Activated CD4-positive, alpha-beta T cell treated with anti-CD3 and anti-CD28 coated beads, Interleukin-10, Interleukin-2, amounts not matched to agents 100 ng/mL and 50 ng/mL, durations not matched to agents 16 hours and 8 hours (primary cell): ENCODE measurements around the gene ATXN7.
A peak's percentile ranks its signal among the peaks of the same experiment; 100 is the strongest.

Experiments used
- DNase-seq: peaks from one replicate; pipeline ENCODE4 v3.0.0-alpha.2; 2020

ATXN7 gene

GRCh38 chr3:63867225-63867624, 3.6 kb downstream of the ATXN7 start:
- DNase-seq: no peak

- DNase-seq: no peak
Measured at GRCh38 chr3:63869940-63870614, 6.4 kb downstream of the ATXN7 start.

- no peak for DNase-seq
Measured at GRCh38 chr3:63870615-63871005, 6.9 kb downstream of the ATXN7 start.

- no peak for DNase-seq
Measured at GRCh38 chr3:63872135-63872924, 8.7 kb downstream of the ATXN7 start.

GRCh38 chr3:63874769-63875168, 11.1 kb downstream of the ATXN7 start:
- no peak for DNase-seq

- DNase-seq: no peak
Measured at GRCh38 chr3:63875510-63875909, 11.8 kb downstream of the ATXN7 start.

DNA sequence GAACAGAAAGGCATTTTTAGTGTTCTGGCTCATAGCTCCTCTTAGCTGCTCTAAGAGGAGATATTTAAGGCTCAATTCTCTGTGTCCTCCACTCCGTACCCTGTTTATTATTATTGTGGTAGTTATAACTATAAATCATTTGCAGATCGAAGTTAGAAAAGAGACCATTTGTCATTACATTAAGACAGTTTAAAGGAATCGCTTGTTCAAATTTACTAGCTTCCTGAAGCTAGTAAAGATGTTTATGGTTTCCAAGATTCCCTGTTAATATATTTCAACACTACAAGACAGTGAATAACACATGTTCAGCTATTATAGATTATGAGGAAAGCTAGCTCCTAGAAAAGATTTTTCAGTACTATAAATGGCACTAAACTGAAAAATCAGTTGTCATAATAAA, 12.6 kb downstream of the ATXN7 start:
- DNase-seq: no peak

GRCh38 chr3:63877737-63878393, 14.2 kb downstream of the ATXN7 start:
- DNase-seq: no peak

GRCh38 chr3:63878394-63879060, 14.9 kb downstream of the ATXN7 start:
- DNase-seq: no peak

DNA sequence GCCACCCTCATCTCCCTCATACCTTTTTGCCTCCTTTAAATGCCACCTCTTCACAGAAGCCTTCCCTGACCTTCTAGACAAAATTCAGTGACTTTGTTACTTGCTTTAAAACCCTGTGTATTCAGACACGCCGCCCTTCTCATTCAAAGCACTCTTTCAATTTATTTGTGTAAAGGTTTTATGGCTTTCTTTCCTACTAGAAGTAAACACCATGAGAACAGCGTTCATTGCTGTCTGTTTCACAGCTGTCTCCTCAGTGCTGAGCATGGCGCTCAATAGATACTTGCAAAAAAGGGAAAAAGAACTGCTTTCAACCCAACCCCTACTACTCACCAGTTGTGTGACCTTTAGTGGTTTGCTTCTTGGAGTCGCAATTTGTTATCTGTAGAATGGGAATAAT, 17.0 kb downstream of the ATXN7 start:
- no peak for DNase-seq

DNA sequence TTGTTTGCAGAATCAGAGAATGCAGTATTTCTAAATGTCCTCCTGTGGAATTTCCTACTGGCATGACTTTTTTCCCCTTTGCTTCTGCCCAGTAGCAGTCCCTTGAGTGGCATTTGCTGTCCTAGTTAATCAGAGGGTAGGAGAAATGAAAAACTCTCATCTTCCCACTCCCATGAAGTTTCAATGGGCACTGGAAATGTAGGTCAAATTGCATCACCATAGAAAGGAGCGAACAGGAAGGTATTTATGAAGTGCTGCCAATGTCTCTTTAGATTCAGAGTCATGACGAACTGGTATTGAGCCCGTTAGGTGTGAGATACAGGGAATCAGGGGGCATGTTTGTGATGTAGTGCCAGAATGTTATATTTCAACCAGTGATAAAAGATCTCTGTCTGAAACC, 23.2 kb downstream of the ATXN7 start:
- no peak for DNase-seq

DNA sequence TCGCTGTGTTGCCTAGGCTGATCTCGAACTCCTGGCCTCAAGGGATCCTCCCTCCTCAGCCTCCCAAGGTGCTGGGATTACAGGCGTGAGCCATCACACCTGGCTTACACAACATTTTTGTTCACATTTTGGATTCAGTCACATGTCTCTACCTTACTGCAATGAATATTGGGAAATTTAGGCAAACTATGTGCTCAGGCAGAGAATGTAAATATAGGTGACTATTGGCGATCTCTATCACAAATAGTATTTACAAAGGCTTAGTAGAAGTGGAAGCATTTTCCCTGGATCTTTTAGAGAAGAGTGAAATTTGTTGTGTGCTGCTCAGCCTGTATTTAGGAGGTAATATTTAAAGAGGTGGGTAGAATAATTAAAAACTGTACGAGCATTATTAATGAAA, 27.9 kb downstream of the ATXN7 start:
- no peak for DNase-seq

- DNase-seq: no peak
Measured at GRCh38 chr3:63892773-63893352, 29.2 kb downstream of the ATXN7 start.

- DNase-seq: peak; percentile 31
Measured at GRCh38 chr3:63895422-63896189, 31.9 kb downstream of the ATXN7 start.

- no peak for DNase-seq
Measured at GRCh38 chr3:63896332-63897030, 32.8 kb downstream of the ATXN7 start.

- peak; percentile 6 for DNase-seq
Measured at GRCh38 chr3:63900010-63900409, 36.3 kb downstream of the ATXN7 start.

GRCh38 chr3:63900459-63900858, 36.8 kb downstream of the ATXN7 start:
- no peak for DNase-seq

GRCh38 chr3:63905731-63906620, 42.3 kb downstream of the ATXN7 start:
- no peak for DNase-seq

DNA sequence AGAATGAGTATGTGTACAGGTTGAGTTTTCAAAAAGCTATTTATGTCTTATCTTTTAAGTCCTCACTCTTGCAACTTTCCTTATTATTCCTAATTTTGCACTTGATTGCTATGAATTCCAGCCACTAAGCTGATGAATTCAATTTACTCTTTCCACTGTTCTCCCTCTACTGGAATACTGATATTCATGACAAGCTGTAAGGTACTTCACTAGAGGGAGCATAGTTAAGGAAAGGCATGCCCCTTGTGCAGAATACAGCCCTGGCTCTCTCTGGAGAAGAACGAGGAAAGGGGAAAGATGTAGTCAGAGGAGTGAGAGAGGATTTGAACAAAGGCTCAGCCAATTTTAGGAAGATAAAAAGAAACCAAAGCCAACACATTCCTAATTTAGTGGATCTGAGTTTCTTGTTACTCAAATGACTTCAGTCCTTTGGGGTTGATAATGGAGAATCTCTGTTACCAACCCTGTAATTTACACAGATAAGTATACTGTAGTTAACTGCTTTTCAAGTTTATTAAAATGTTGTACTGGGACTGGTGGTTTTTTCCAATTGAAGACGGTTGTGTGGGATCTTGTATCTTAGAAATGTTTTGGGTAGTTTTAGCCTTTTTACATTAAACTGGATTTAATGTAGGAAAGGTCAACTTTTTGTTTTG, 44.5 kb downstream of the ATXN7 start:
- no peak for DNase-seq

- no peak for DNase-seq
Measured at GRCh38 chr3:63908776-63909175, 45.1 kb downstream of the ATXN7 start.
